ENCODE measurements around the gene FRRS1. TPM values are rescaled to one million over a fixed set of nuclear protein-coding genes. Genes with fewer than 3 reads are reported as not detected.

FRRS1 gene
- polyA plus RNA-seq, 2 of the 4 experiments (the other 2 are of a cell fraction): 2.4 to 4.9 TPM

- no peak for TF ChIP-seq KDM1A (IDR thresholded peaks at IDR 0.05; ENCODE audit: low read depth)
These were observed 22.5 kb upstream of the FRRS1 start (continued) for GRCh38 chr1:99788896-99789295.

GRCh38 chr1:99786751-99787501, 20.5 kb upstream of the FRRS1 start:
- DNase-seq (ENCODE audit: low read depth in 1 of 2, low spot score in 1 of 2) (no peak), FAIRE-seq (no peak), ATAC-seq (no peak)
- H3K4me1 ChIP-seq: no peaks in the 10 kb centered on the region
- H3K27ac ChIP-seq: no peak overlapping the region
- POLR2A ChIA-PET: no interaction called here
- 68% methylated on average over 2 of the region's 2 CpGs for WGBS (ENCODE audit: missing lambda C conversion rate)
- no peak overlapping the region for H3K4me2 ChIP-seq
- CTCF ChIA-PET: no interaction called here
- TF ChIP-seq RAD21 (conservative IDR thresholded peaks at IDR 0.05 in 1 of 2, IDR thresholded peaks at IDR 0.05 in 1 of 2): no peak
- no peak for TF ChIP-seq ELK1 (IDR thresholded peaks at IDR 0.05; ENCODE audit: low read depth, low read length)
- no peak for TF ChIP-seq CBX2 (IDR thresholded peaks at IDR 0.05; ENCODE audit: borderline replicate concordance, low read depth)
- no peak for TF ChIP-seq HOXA7 (CRISPR knock-in tag; IDR thresholded peaks at IDR 0.05)
- no peak for TF ChIP-seq MYC (IDR thresholded peaks at IDR 0.05; ENCODE audit: borderline replicate concordance, low read length)
- TF ChIP-seq PHF8 (IDR thresholded peaks at IDR 0.05; ENCODE audit: borderline replicate concordance, low read depth): no peak
- no peak for TF ChIP-seq ESRRA (IDR thresholded peaks at IDR 0.05; ENCODE audit: borderline replicate concordance, low read length)
- H3K9me3 ChIP-seq: no peaks in the 10 kb centered on the region
- no peak overlapping the region for H3K4me3 ChIP-seq

DNA sequence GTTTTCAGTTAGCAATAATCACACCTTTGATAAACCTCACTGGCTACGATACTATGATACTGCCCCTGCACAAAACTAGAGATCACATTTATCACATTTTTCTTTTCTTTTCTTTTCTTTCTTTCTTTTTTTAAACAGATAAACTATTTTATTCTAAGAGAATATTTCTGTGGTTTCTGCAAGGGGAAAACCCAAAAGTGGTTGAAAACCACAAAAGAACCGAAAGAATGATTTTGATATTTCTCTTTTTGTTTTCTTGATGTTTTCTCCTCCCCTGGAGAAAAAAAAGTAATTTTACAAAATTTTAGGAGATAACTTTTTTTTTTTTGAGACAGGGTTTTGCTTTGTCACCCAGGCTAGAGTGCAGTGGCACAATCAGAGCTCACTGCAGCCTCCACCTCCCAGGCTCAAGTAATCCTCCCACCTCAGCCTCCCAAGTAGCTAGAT, 18.4 kb upstream of the FRRS1 start:
- Histone ChIP-seq H3K4me3 (no peak overlapping the region), H3K9me3 (no peaks in the 10 kb centered on the region), H3K27ac (no peak overlapping the region), H3K4me1 (no peaks in the 10 kb centered on the region), H3K4me2 (no peak overlapping the region)
- no peak for ATAC-seq
- CTCF ChIA-PET: no interaction called here
- TF ChIP-seq KDM1A (IDR thresholded peaks at IDR 0.05; ENCODE audit: low read depth) (no peak), EHF (CRISPR knock-in tag; IDR thresholded peaks at IDR 0.05) (no peak), HDAC2 (IDR thresholded peaks at IDR 0.05) (no peak), ZC3H11A (IDR thresholded peaks at IDR 0.05) (no peak), NR3C1 (IDR thresholded peaks at IDR 0.05) (no peak), FOSB (CRISPR knock-in tag; IDR thresholded peaks at IDR 0.05) (no peak), JUN (IDR thresholded peaks at IDR 0.05) (no peak), PBX3 (IDR thresholded peaks at IDR 0.05) (no peak), POLR2AphosphoS2 (conservative IDR thresholded peaks at IDR 0.05; ENCODE audit: low read length) (no peak), RCOR1 (IDR thresholded peaks at IDR 0.05; ENCODE audit: low read depth, low read length) (no peak), GATA3 (IDR thresholded peaks at IDR 0.05; ENCODE audit: borderline replicate concordance) (no peak), POLR2A (IDR thresholded peaks at IDR 0.05; ENCODE audit: low read length) (no peak), SMC3 (IDR thresholded peaks at IDR 0.05) (no peak), NFE2L2 (conservative IDR thresholded peaks at IDR 0.05; ENCODE audit: low read length) (no peak), CHD2 (IDR thresholded peaks at IDR 0.05; ENCODE audit: low read length, partially characterized antibody) (no peak), CEBPB (IDR thresholded peaks at IDR 0.05) (no peak), RFX5 (IDR thresholded peaks at IDR 0.05) (no peak), FOSL2 (IDR thresholded peaks at IDR 0.05) (no peak), FOSL2 (CRISPR knock-in tag; IDR thresholded peaks at IDR 0.05) (no peak)
- TF ChIP-seq, protein P1, sequence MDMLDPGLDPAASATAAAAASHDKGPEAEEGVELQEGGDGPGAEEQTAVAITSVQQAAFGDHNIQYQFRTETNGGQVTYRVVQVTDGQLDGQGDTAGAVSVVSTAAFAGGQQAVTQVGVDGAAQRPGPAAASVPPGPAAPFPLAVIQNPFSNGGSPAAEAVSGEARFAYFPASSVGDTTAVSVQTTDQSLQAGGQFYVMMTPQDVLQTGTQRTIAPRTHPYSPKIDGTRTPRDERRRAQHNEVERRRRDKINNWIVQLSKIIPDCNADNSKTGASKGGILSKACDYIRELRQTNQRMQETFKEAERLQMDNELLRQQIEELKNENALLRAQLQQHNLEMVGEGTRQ (IDR thresholded peaks at IDR 0.05): no peak
- POLR2A ChIA-PET: no interaction called here
- no peak for DNase-seq (ENCODE audit: low read depth in 1 of 2, low spot score in 1 of 2)
- 90% methylated on average over 2 of the region's 2 CpGs for WGBS (ENCODE audit: missing lambda C conversion rate)
- FAIRE-seq: no peak

Measured in A549 (cell line).